Measurements from ENCODE around the gene MRNIP.
"Not testable (repeated sequence)": the region's sequence is repeated elsewhere in the genome, so short reads cannot be mapped to it uniquely, and the experiment has no call there.

Gene MRNIP

GRCh38 chr5:179872055-179872827 lies 13.6 kb upstream of the MRNIP start:
- DNase-seq (ENCODE audit: low read depth in 2 of 2) = no peak

- DNase-seq (ENCODE audit: low read depth in 2 of 2) = not testable (repeated sequence)
Observed at GRCh38 chr5:179871533-179871932, 12.9 kb upstream of the MRNIP start.

- DNase-seq (ENCODE audit: low read depth in 2 of 2) = no peak
Observed at GRCh38 chr5:179870952-179871351, 12.3 kb upstream of the MRNIP start.

- DNase-seq (ENCODE audit: low read depth in 2 of 2) = no peak
Observed at GRCh38 chr5:179870403-179870903, 11.8 kb upstream of the MRNIP start.

- DNase-seq (ENCODE audit: low read depth in 2 of 2) = no peak
Observed at GRCh38 chr5:179869641-179870402, 11.2 kb upstream of the MRNIP start.

GRCh38 chr5:179869101-179869500 lies 10.5 kb upstream of the MRNIP start:
- DNase-seq (ENCODE audit: low read depth in 2 of 2) = no peak

GRCh38 chr5:179868541-179868940 lies 9.9 kb upstream of the MRNIP start:
- no peak for DNase-seq (ENCODE audit: low read depth in 2 of 2)

GRCh38 chr5:179867476-179867875 lies 8.9 kb upstream of the MRNIP start:
- no peak for DNase-seq (ENCODE audit: low read depth in 2 of 2)

GRCh38 chr5:179867079-179867465 lies 8.5 kb upstream of the MRNIP start:
- no peak for DNase-seq (ENCODE audit: low read depth in 2 of 2)

GRCh38 chr5:179866241-179867078 lies 7.8 kb upstream of the MRNIP start:
- no peak for DNase-seq (ENCODE audit: low read depth in 2 of 2)

GRCh38 chr5:179865491-179866240 lies 7.0 kb upstream of the MRNIP start:
- no peak for DNase-seq (ENCODE audit: low read depth in 2 of 2)

GRCh38 chr5:179864686-179865085 lies 6.1 kb upstream of the MRNIP start:
- DNase-seq (ENCODE audit: low read depth in 2 of 2) = no peak

GRCh38 chr5:179863449-179864085 lies 5.0 kb upstream of the MRNIP start:
- DNase-seq (ENCODE audit: low read depth in 2 of 2) = no peak

GRCh38 chr5:179862891-179863290 lies 4.3 kb upstream of the MRNIP start:
- no peak for DNase-seq (ENCODE audit: low read depth in 2 of 2)

- DNase-seq (ENCODE audit: low read depth in 2 of 2) = no peak
Observed at GRCh38 chr5:179862296-179862695, 3.7 kb upstream of the MRNIP start.

- DNase-seq (ENCODE audit: low read depth in 2 of 2) = no peak
Observed at GRCh38 chr5:179860301-179860700, 1.7 kb upstream of the MRNIP start.

- DNase-seq (ENCODE audit: low read depth in 2 of 2) = peak; percentile 26 to 39
Observed at GRCh38 chr5:179858241-179858585, 404 bp downstream of the MRNIP start.

- DNase-seq (ENCODE audit: low read depth in 2 of 2) = no peak
Observed at GRCh38 chr5:179854356-179854755, 4.3 kb downstream of the MRNIP start.

GRCh38 chr5:179852993-179853547 lies 5.5 kb downstream of the MRNIP start:
- no peak for DNase-seq (ENCODE audit: low read depth in 2 of 2)

GRCh38 chr5:179841621-179842020 lies 17.0 kb downstream of the MRNIP start:
- DNase-seq (ENCODE audit: low read depth in 2 of 2) = no peak

- DNase-seq (ENCODE audit: low read depth in 2 of 2) = no peak
Observed at GRCh38 chr5:179840766-179841165, 17.9 kb downstream of the MRNIP start.

Data from stimulated activated CD8-positive, alpha-beta memory T cell treated with anti-CD3 and anti-CD28 coated beads, Interleukin-15, amount 100 ng/mL, for 48 hours (primary cell).